HepG2 (cell line): Measurements from ENCODE around the gene PPP1R3C. TPM values are rescaled to one million over a fixed set of nuclear protein-coding genes. Genes with fewer than 3 reads are reported as not detected.

Source experiments
- ATAD3A ChIP-seq: sonication (generic); formaldehyde crosslinking; IDR thresholded peaks from 2 replicates; pipeline ENCODE4 v1.4.0; 2020; ENCODE audit warnings: missing genetic modification reagents
- HES4 ChIP-seq: sonication (generic); formaldehyde crosslinking; IDR thresholded peaks from 2 replicates; pipeline ENCODE4 v1.9.0; 2021; ENCODE audit warnings: mild to moderate bottlenecking, missing genetic modification reagents, borderline replicate concordance
- HNRNPL ChIP-seq: fragments of 200-400 bp; formaldehyde crosslinking; IDR thresholded peaks from 2 replicates; pipeline ENCODE4 v1.6.1; 2017; ENCODE audit warnings: mild to moderate bottlenecking, low read depth, low read length
- IRX3 ChIP-seq: sonication (generic); formaldehyde crosslinking; IDR thresholded peaks from 2 replicates; pipeline ENCODE4 v1.8.1; 2023; ENCODE audit warnings: mild to moderate bottlenecking, low read depth, missing genetic modification reagents, borderline replicate concordance
- MTF1 ChIP-seq: sonication (generic); formaldehyde crosslinking; IDR thresholded peaks from 2 replicates; pipeline ENCODE4 v1.5.0; 2020; ENCODE audit warnings: missing genetic modification reagents
- PLRG1 ChIP-seq: fragments of 450-650 bp; conservative IDR thresholded peaks from 2 replicates; pipeline ENCODE4 v1.6.1; 2016
- RAD51 ChIP-seq: fragments of 450-650 bp; IDR thresholded peaks from 2 replicates; pipeline ENCODE4 v1.6.1; 2016; ENCODE audit warnings: borderline replicate concordance
- TBX2 ChIP-seq: sonication (generic); formaldehyde crosslinking; IDR thresholded peaks from 2 replicates; pipeline ENCODE4 v1.5.0; 2020; ENCODE audit warnings: missing genetic modification reagents, mild to moderate bottlenecking, borderline replicate concordance
- TCF12 ChIP-seq, 2 experiments: fragments of 450-650 bp in 1 of 2; sonication (generic) in 1 of 2; formaldehyde crosslinking in 1 of 2; IDR thresholded peaks; 2 replicates each; pipeline versions ENCODE4 v1.6.1 to v1.8.0; 2017 to 2022; ENCODE audit warnings: antibody characterized with exemption in 1 of 2, mild to moderate bottlenecking in 1 of 2, missing genetic modification reagents in 1 of 2, moderate library complexity in 1 of 2
- YEATS2 ChIP-seq: sonication (generic); formaldehyde crosslinking; IDR thresholded peaks from 2 replicates; pipeline ENCODE4 v1.4.0; 2020; ENCODE audit warnings: missing genetic modification reagents, borderline replicate concordance
- ZBTB42 ChIP-seq: sonication (generic); formaldehyde crosslinking; IDR thresholded peaks from 2 replicates; pipeline ENCODE4 v1.5.0; 2020; ENCODE audit warnings: mild to moderate bottlenecking, missing genetic modification reagents
- ZFAT ChIP-seq: sonication (generic); formaldehyde crosslinking; conservative IDR thresholded peaks from 2 replicates; pipeline ENCODE4 v1.8.1; 2023; ENCODE audit warnings: missing genetic modification reagents, inconsistent platforms
- ZNF207 ChIP-seq: fragments of 450-650 bp; IDR thresholded peaks from 2 replicates; pipeline ENCODE4 v1.6.1; 2016; ENCODE audit warnings: antibody characterized with exemption, borderline replicate concordance
- ZNF790 ChIP-seq: sonication (generic); formaldehyde crosslinking; IDR thresholded peaks from 2 replicates; pipeline ENCODE4 v1.8.0; 2022; ENCODE audit warnings: missing genetic modification reagents, mild to moderate bottlenecking, borderline replicate concordance
- ZNF850 ChIP-seq: sonication (generic); formaldehyde crosslinking; conservative IDR thresholded peaks from 2 replicates; pipeline ENCODE4 v1.9.0; 2021; ENCODE audit warnings: mild to moderate bottlenecking, missing genetic modification reagents
- polyA plus RNA-seq, 8 experiments: library from polyadenylated mRNA; depleted of rRNA in 3 of 8; stranded (reverse) in 7 of 8; unstranded in 1 of 8; fragments of >200 nt; fragmentation: Illumina TruSeq in 4 of 8; extraction: Trizol in 4 of 8; gene quantifications; 2 replicates each; pipeline versions ENCODE4 v1.2.1 to v1.2.3, GENCODE V29; 2011 to 2016; ENCODE audit warnings: low read depth in 4 of 8, missing spikeins in 1 of 8, mixed read lengths in 1 of 8; ENCODE audit not compliant: insufficient read depth in 1 of 8
- total RNA-seq, 5 experiments: library from RNA; depleted of rRNA; stranded (reverse); fragments of >200 nt; fragmentation: Illumina TruSeq; extraction: Trizol; gene quantifications; 2 replicates each; pipeline ENCODE4 v1.2.3, GENCODE V29; 2016; ENCODE audit warnings: low read depth in 1 of 5
- TF ChIP-seq, protein P1 (sequence below): sonication (generic); formaldehyde crosslinking; IDR thresholded peaks from 2 replicates; pipeline ENCODE4 v1.5.1; 2020; ENCODE audit warnings: missing genetic modification reagents, mild to moderate bottlenecking, borderline replicate concordance
- TF ChIP-seq, protein P2 (sequence below): sonication (generic); formaldehyde crosslinking; IDR thresholded peaks from 2 replicates; pipeline ENCODE4 v1.5.0; 2020; ENCODE audit warnings: missing genetic modification reagents
- TF ChIP-seq, protein P3 (sequence below): sonication (generic); formaldehyde crosslinking; IDR thresholded peaks from 2 replicates; pipeline ENCODE4 v1.4.0; 2020; ENCODE audit warnings: missing genetic modification reagents
- TF ChIP-seq, protein P4 (sequence below): sonication (generic); formaldehyde crosslinking; IDR thresholded peaks from 2 replicates; pipeline ENCODE4 v1.4.0; 2020; ENCODE audit warnings: missing genetic modification reagents

The PPP1R3C gene
- total and polyA plus RNA-seq, 2 of the 13 experiments (the other 11 are each of a cell fraction or from before 2014, with no cell fraction given) = 13.3 to 14.8 TPM

DNA sequence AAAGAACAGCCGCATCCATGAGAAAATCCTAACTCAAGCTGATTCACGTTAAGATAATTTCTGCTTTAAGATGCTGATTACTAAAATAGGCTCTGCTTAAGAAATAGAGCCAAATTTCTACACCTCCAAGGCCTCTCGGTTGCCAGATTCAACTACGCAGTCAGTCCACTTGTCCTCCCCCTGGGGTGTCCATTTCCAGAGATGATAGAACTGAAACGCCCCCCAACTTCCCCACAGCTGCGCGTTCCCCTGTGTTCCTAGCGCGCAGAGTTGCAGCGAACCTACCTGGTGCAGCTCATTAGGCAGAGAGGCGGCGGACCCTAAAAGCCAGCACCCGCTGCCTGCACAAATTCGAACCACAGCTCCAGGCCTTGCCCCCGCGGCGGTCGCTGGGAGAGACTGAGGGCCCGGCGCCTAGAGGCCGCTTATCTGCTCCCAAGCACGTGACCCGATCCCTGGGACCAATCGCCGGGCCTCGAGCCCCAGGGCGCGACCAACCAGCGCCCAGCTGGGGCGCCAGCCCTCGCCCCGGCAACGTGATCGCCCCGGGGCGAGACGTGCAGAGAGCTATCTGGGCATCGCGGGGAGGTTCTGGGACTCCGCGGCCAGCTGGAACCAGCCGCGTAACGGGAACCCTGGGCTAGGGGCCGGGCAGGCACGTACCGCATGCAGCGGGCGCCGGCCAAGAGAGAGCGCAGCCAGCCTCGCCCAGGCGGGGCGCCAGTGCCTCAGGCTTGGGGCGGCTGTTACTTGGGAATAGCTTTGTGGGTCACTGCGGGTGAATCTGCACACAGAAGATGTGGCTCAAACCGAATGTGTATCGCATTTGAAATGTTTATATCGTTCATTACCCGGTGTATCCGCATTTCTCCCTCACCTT is at the start of gene PPP1R3C (continued):
- no peak for TF ChIP-seq ZNF207
- TF ChIP-seq, protein P1, sequence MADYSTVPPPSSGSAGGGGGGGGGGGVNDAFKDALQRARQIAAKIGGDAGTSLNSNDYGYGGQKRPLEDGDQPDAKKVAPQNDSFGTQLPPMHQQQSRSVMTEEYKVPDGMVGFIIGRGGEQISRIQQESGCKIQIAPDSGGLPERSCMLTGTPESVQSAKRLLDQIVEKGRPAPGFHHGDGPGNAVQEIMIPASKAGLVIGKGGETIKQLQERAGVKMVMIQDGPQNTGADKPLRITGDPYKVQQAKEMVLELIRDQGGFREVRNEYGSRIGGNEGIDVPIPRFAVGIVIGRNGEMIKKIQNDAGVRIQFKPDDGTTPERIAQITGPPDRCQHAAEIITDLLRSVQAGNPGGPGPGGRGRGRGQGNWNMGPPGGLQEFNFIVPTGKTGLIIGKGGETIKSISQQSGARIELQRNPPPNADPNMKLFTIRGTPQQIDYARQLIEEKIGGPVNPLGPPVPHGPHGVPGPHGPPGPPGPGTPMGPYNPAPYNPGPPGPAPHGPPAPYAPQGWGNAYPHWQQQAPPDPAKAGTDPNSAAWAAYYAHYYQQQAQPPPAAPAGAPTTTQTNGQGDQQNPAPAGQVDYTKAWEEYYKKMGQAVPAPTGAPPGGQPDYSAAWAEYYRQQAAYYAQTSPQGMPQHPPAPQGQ (CRISPR knock-in tag) = 0 out of 2 replicates have a peak, but pooled peaks have one; percentile 24
- peak; percentile 95 for TF ChIP-seq HNRNPL
- TF ChIP-seq, protein P2, sequence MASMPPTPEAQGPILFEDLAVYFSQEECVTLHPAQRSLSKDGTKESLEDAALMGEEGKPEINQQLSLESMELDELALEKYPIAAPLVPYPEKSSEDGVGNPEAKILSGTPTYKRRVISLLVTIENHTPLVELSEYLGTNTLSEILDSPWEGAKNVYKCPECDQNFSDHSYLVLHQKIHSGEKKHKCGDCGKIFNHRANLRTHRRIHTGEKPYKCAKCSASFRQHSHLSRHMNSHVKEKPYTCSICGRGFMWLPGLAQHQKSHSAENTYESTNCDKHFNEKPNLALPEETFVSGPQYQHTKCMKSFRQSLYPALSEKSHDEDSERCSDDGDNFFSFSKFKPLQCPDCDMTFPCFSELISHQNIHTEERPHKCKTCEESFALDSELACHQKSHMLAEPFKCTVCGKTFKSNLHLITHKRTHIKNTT = no peak
- no peak; the same call in none of the 2 replicates for TF ChIP-seq MTF1 (CRISPR knock-in tag)
- peak; percentile 79; the same call in 1 of the 2 replicates for TF ChIP-seq IRX3 (CRISPR knock-in tag)
- no peak; the same call in 1 of the 2 replicates for TF ChIP-seq ZFAT (CRISPR knock-in tag)
- TF ChIP-seq ZNF790 = no peak; the same call in none of the 2 replicates
- no peak for TF ChIP-seq ATAD3A (CRISPR knock-in tag)
- TF ChIP-seq ZBTB42 (CRISPR knock-in tag) = peak; percentile 94
- TF ChIP-seq HES4 (CRISPR knock-in tag) = peak; percentile 91; the same call in 1 of the 2 replicates
- TF ChIP-seq TBX2 (CRISPR knock-in tag) = peak; percentile 97; the same call in 1 of the 2 replicates
- TF ChIP-seq PLRG1 = no peak
- no peak for TF ChIP-seq ZNF850 (CRISPR knock-in tag)
- peak; percentile 87 for TF ChIP-seq RAD51
- TF ChIP-seq, protein P3, sequence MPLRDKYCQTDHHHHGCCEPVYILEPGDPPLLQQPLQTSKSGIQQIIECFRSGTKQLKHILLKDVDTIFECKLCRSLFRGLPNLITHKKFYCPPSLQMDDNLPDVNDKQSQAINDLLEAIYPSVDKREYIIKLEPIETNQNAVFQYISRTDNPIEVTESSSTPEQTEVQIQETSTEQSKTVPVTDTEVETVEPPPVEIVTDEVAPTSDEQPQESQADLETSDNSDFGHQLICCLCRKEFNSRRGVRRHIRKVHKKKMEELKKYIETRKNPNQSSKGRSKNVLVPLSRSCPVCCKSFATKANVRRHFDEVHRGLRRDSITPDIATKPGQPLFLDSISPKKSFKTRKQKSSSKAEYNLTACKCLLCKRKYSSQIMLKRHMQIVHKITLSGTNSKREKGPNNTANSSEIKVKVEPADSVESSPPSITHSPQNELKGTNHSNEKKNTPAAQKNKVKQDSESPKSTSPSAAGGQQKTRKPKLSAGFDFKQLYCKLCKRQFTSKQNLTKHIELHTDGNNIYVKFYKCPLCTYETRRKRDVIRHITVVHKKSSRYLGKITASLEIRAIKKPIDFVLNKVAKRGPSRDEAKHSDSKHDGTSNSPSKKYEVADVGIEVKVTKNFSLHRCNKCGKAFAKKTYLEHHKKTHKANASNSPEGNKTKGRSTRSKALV (CRISPR knock-in tag) = peak; percentile 98; the same call in 1 of the 2 replicates
- TF ChIP-seq, protein P4, sequence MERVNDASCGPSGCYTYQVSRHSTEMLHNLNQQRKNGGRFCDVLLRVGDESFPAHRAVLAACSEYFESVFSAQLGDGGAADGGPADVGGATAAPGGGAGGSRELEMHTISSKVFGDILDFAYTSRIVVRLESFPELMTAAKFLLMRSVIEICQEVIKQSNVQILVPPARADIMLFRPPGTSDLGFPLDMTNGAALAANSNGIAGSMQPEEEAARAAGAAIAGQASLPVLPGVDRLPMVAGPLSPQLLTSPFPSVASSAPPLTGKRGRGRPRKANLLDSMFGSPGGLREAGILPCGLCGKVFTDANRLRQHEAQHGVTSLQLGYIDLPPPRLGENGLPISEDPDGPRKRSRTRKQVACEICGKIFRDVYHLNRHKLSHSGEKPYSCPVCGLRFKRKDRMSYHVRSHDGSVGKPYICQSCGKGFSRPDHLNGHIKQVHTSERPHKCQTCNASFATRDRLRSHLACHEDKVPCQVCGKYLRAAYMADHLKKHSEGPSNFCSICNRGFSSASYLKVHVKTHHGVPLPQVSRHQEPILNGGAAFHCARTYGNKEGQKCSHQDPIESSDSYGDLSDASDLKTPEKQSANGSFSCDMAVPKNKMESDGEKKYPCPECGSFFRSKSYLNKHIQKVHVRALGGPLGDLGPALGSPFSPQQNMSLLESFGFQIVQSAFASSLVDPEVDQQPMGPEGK (CRISPR knock-in tag) = peak; percentile 78
- TF ChIP-seq TCF12 (IDR thresholded peaks at IDR 0.05) = no peak
- TF ChIP-seq TCF12 (CRISPR knock-in tag; IDR thresholded peaks at IDR 0.05) = no peak
- TF ChIP-seq YEATS2 (CRISPR knock-in tag) = peak; percentile 77; the same call in 1 of the 2 replicates
